Fibroblast of the conjunctiva (primary cell): ENCODE data around the gene FRMD4A.

ENCODE experiments used
- DNase-seq: peaks from one replicate; pipeline ENCODE4 v3.0.0-alpha.2; 2010; ENCODE audit warnings: low read depth

Gene FRMD4A

GRCh38 chr10:14293526-14293925, 37.2 kb downstream of the FRMD4A start:
- no peak for DNase-seq

GRCh38 chr10:14291296-14291695, 39.4 kb downstream of the FRMD4A start:
- DNase-seq: no peak

DNA sequence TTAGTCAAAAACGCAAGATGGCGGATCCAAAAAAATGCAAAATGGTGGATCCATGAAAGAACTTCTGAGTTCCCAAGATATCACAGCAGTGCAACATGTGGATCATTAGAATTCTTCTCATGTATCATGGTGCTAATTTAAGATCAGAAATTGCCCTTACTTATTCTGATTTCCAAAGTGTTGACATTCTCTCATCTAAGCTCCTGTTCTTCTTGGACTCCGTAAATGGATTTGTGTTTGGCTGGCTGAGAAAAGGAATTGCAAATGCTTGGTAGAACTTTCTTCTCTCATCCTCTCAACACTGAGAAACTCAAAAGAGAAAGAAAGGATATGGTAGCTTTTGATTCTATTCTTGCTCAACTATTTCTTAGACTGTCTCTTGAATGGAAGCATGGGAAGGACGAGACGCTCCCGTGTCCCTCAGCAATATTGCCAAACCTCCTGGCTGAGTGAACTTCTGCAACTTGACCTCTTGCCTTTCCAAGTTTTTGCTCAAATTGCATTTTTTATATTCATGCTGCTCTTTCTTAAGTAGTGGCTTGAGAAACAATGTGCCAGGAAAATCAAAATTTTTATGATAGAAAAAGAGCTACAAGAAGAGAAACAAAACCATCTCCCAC, 44.7 kb downstream of the FRMD4A start:
- DNase-seq: no peak

- DNase-seq: no peak
Measured at GRCh38 chr10:14282276-14282675, 48.4 kb downstream of the FRMD4A start.

DNA sequence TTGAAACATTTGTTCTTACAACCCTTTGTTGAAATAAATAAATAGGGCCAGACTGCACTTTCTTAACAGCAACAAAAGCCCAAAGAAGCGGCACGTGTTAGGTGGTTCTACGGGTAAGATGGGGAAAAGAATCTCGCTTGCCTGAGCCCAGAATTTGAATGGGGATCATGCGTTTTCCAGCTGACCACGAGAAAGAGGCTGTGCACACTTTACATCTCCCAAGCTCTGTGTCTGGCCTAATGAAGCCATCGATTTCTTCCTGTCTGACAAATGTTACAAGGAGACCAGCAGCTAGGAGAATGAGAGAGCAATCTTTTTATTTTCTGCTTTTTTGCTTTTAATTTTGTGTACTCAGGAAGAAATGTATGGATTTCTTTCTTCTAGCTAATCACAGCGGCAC, 52.2 kb downstream of the FRMD4A start:
- no peak for DNase-seq

DNA sequence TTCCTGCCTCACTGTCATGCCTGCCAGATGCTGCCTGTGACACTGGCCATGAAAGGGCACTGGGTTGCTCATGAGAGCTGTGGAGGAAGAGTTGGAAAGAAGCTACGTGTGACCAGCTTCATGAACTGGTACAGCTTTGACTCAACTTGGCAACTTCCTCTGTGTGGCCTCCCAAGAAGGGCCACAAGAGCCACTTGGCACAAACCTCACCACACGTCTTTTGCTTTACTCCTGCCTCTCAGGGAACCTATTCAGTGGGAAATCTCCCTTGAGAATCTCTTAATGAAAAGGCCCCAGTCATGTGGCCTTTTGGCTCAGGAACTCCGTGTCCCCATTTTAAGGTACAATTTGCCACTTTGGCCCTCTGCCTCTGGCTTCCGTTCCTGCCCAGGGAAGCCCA, 54.5 kb downstream of the FRMD4A start:
- DNase-seq: no peak

DNA sequence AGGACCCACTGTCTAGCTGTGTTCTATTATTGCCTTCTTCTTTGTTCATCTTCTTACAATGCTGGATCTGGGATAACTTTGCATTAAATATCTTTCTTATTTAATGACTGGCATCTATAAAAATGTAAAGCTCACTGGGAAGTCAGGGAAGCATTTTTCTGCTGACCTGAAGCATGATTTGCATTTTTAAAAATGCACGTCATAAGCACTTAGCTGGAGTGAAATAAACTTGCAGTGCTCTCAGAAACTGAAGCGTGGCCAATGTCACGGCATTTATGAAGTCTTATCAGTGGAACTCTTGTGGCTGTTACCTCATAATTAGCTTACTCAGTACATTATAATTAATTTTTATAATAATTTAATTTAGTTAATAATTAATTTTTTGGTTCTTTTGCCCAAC, 59.1 kb downstream of the FRMD4A start:
- no peak for DNase-seq

GRCh38 chr10:14270370-14270769, 60.4 kb downstream of the FRMD4A start:
- no peak for DNase-seq

GRCh38 chr10:14265709-14266108, 65.0 kb downstream of the FRMD4A start:
- DNase-seq: no peak

DNA sequence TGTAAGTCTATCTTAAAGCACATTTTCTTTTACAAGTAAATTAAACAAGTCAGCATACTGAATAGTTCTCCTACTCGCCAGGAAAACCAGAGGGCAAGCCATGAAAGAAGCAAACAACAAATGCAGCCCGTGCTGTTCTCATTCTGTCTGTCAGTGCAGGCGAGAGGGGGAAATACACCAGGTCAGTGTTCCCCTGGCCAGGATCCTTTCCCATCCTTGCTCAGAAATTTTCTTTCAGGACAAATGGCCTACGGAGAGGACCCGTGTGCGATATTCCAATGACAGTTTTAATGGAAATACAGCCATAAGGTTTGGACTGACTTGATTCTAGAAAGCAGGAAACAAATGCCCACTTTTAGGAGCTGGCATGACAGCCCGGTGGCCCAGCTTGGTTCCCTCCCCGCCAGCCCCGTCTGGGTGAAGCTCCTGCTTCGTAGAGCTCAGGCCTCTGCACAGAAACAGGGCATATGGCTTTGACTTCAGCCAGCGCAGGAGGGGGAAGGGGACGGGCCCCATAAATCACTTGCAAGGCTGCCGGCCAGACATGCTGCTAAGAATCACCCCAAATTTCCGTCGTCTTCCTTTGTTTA, 67.8 kb downstream of the FRMD4A start:
- DNase-seq: no peak

DNA sequence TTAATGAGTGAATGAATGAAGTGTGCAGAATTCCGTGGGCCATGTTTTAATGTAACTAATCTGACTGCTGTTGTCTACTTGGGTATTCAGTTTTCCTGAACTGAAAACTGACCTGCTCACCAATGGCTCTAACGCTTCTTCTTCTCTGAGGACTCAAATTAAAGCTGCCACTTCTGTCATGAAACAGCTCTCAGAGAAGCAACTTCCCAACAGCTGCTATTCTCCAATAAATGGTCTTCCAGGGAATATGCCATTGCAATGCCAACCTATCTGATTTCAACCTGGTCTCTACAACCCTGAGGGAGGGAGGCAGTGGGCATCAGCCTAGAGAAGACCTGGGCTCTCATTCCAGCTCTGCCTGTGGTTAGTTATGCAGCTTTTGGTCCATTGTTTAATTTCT, 69.4 kb downstream of the FRMD4A start:
- no peak for DNase-seq

DNA sequence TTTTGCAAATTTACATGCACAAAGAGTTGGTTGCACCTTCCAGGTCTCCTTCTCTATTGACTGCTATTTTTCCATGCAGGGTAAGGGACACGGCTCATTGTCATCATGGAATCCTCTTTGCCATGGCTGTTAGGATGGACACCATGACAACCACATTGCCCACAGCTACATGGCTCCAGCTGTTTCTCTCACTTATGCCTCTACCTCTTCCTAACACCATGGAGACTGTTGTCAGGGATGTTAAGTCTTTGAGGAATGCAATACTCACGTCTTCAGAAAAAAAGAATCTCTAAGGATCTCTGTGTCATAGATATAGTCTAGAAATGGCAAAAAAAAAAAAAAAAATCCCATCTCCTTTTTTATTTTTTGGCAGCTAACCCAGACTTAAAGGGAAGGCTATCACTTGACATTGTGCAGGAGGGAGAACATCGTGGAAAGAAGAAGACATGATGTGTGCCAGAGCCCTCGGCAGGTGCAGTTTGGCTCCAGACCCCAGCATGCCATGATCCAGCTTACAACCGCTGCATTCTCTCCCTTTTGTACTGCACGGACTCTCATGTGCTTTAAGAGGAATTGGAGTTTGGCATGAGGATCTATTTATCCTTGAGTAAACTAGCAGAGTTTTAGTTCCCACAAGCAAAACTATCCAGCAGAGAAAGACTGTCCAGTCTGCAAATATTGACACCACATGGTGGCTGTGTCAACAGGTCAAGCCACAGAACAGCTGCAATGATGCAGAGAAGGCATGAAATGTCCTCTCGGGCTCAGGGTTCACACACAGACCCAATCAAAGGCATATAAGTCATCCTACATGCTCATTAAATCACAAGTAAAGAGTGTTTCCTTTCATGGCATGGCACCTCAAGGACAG, 70.8 kb downstream of the FRMD4A start:
- DNase-seq: peak; percentile 21

DNA sequence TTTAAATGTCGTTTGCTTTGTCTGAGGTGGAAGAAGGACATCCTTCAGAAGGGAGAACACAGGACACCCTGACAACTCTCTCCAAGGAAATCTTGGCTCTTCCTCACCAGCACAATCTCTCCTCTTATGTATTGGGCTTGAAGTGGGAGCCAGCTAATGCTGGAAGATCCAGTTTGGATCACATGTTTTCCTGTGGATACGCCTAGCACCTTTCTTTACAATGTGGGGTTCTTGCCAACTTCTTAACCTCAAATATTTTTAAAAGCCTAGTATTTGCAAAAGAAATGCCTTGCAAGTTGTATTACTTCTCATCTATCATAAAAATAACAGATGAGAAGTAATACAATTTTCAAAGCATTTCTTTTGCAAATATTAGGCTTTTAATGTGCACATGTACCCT, 76.4 kb downstream of the FRMD4A start:
- no peak for DNase-seq

GRCh38 chr10:14253711-14254110, 77.0 kb downstream of the FRMD4A start:
- no peak for DNase-seq

DNA sequence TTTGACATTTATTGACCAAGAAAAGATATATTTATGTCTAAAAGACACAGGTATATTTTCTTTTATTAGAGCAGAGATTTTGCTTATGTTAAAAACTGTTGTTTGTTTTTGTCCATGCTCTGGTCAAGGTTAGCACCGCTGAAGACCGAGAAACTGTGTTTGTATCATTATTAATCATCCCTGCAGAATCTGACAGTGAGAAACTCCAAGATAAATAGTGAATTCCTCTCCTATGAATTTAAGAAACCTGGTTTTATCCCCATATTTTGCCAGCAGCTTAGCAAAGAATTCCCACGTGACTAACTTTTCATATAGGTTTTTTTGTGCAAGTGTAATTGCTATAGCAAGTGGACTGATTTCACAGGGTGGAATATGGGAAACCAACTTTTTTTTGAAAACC, 77.6 kb downstream of the FRMD4A start:
- DNase-seq: no peak

- DNase-seq: no peak
Measured at GRCh38 chr10:14250496-14251076, 80.1 kb downstream of the FRMD4A start.

DNA sequence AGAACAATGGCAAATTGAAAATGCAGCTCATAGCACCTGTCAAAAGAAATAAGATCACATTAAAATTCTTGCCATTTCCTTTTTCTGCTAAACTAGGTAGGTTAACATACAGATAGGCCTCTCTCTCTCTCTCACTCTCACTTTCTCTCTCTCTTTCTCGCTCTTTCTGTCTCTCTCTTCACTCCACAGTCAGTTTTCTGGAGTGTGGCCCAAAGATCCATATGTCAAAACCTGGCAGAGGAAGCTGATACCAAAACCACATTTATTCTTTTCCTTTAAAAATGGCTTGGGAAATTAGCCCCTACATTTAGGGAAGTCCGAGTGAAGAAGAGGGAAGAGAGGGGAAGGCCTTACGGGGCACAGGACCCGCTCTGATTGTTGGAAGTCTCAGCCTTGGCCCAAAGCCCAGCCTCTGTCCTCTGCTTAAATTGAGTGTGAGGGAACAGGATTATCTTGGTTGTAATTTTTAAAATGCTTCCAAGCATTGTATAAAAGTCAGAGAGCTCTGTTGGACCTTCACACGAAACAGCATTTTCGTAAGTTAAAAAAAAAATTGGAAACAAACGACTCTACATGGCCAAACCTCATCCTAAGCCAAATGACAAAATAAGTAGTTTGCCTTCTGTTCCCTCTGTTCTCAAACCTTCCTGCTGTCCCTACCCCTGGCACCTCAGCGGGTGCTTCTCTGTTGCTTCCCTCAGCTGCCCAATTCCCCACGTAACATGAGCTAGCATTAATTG, 83.2 kb downstream of the FRMD4A start:
- DNase-seq: no peak

DNA sequence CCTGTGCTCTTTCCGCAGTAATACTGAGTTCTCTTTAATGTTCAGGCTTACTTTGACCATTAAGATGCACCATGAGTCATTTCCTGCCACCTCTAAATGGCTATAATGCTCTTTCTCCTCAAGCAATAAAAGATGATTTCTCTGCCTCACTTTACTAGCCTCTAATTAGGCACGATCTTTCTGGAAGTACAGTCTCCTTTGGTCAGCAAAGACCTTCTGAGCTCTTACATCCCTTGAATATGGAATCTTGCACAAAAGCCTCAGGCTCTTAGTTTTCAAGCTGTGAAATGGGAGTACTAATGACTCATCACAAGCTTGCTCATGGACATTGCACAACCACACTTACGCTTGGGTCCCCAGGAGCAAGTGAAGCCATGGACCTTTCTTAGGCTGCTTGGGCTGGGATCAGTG, 85.9 kb downstream of the FRMD4A start:
- no peak for DNase-seq

GRCh38 chr10:14244147-14244546, 86.6 kb downstream of the FRMD4A start:
- no peak for DNase-seq

GRCh38 chr10:14243221-14243620, 87.5 kb downstream of the FRMD4A start:
- DNase-seq: no peak

GRCh38 chr10:14241196-14241595, 89.5 kb downstream of the FRMD4A start:
- no peak for DNase-seq
